Measurements from ENCODE around the gene MPRIP. TPM values are rescaled to one million over a fixed set of nuclear protein-coding genes. Genes with fewer than 3 reads are reported as not detected.

MPRIP gene
- total and polyA plus RNA-seq, 12 donors: 88.5 to 234 (median 175) TPM

DNA sequence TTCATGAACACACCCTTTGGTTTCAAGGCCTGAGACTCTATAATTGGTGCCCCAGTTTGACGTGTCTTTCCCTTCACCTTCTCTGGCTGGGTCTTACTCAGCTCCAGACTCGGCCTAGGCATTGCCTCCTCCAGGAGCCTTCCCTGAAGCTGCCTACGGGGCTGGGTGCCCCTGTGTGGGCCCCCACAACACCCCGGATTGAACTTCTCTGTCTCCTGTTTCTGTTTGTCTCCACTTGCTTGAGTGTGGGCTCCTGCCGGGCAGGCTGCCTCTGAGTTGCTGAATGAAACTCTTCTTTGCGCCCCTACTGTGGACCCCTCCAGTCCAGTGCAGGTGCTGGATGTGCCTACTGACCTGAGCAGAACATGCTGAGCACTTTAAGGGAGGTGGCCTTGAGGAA, 2.3 kb upstream of the MPRIP start:
- Histone ChIP-seq H3K9me3 (replicated peaks in 1 of 3) (no peaks in the 10 kb centered on the region), H3K27ac (no peak overlapping the region), H3K27me3 (no peaks in the 10 kb centered on the region), H3K36me3 (replicated peaks in 1 of 2) (no peaks in the 10 kb centered on the region), H3K4me1 (replicated peaks in 1 of 2) (peaks cover 25 to 27% of the 10 kb centered on the region in 2 donors), H3K4me3 (no peak overlapping the region)
- WGBS, 4 donors: 76 to 86% (median 82%) methylated on average over 6 of the region's 6 CpGs
- DNase-seq: no peak
- TF ChIP-seq, protein P1, sequence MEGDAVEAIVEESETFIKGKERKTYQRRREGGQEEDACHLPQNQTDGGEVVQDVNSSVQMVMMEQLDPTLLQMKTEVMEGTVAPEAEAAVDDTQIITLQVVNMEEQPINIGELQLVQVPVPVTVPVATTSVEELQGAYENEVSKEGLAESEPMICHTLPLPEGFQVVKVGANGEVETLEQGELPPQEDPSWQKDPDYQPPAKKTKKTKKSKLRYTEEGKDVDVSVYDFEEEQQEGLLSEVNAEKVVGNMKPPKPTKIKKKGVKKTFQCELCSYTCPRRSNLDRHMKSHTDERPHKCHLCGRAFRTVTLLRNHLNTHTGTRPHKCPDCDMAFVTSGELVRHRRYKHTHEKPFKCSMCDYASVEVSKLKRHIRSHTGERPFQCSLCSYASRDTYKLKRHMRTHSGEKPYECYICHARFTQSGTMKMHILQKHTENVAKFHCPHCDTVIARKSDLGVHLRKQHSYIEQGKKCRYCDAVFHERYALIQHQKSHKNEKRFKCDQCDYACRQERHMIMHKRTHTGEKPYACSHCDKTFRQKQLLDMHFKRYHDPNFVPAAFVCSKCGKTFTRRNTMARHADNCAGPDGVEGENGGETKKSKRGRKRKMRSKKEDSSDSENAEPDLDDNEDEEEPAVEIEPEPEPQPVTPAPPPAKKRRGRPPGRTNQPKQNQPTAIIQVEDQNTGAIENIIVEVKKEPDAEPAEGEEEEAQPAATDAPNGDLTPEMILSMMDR (IDR thresholded peaks at IDR 0.05): no peak
- no peak for TF ChIP-seq POLR2A (IDR thresholded peaks at IDR 0.05)
- intact Hi-C loops (cut with DNase I): no loop called here

DNA sequence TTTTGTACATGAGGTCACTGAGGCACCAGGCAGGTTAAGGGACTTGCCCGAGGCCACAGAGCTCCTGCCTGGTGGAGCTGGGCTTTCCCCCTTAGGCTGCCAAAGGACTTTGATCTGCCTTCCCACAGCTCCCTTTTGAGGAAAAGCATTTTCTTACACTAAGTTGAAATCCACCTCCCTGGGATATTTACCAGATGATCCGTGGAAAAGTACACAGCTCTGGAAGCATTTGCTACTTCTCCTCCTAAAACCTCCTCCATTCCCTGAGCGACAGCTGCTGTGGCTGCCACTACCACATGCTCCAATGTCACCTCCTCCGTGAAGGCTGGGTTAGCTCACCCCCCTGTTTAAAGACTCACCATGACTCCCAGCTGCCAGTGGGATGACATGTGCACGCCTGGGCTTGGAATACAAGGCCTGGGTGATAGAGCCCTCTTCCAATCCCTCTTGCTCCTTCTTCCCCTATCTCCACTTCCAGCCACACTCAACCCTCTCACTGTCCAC, 1.2 kb upstream of the MPRIP start:
- no peak overlapping the region for H3K4me3 ChIP-seq
- peaks cover 33 to 38% of the 10 kb centered on the region in 2 donors for H3K4me1 ChIP-seq (replicated peaks in 1 of 2)
- DNase-seq: peak in 6 of 7 donors; percentile 47 to 72 (median 54)
- 48 to 62% (median 50%) methylated on average over 5 of the region's 5 CpGs for WGBS, 4 donors
- TF ChIP-seq POLR2A (IDR thresholded peaks at IDR 0.05): no peak
- TF ChIP-seq, protein P1 (IDR thresholded peaks at IDR 0.05): no peak
- no peaks in the 10 kb centered on the region for H3K27me3 ChIP-seq
- H3K9me3 ChIP-seq (replicated peaks in 1 of 3): no peaks in the 10 kb centered on the region
- intact Hi-C loops (cut with DNase I): no loop called here
- peak overlapping the region in 3 of 5 donors; percentile 35 to 95 (median 37) for H3K27ac ChIP-seq
- no peaks in the 10 kb centered on the region for H3K36me3 ChIP-seq (replicated peaks in 1 of 2)

DNA sequence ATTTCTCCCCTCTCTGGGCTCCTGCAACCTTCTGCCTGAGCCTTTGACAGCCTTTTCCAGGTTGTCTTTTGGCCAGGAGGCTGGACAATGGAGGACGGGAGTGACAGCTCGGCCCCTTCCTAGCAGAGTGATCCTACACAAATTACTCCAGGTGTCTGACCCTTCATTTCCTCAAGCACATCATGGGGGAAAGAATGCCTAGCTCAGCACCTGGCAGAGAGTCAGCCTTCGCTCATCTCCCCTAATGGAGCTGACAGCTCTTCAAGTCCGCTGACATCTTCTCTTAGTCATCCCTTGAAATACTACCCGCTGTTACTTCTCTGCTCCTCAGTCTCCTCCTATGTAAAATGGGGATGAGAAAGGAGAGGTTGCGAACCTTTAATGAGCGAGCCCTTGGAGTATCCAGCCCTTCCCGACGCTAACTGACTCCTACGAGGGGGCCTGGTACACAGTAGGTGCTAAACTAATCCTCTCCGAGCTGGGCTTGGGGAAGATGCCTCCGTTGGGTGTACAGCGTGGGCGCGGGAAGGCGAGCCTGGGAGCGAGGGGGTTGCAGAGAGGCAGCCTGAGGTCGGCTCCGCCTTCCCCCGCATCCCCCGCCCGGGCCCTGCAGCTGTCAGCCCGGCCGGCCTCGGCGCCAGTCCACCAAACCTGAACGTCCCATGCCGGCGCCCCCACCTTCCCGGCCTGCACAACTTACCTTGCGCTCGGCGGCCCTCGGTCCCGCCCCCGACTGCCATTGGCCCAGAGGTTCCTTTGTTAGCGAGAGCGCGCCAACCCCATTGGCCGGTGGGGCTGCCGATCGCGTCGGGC, 480 bp upstream of the MPRIP start:
- WGBS, 4 donors: 5 to 28% (median 11%) methylated on average over 10 to 44 of the region's 44 CpGs
- Histone ChIP-seq H3K4me1 (replicated peaks in 1 of 2) (peaks cover 33 to 45% of the 10 kb centered on the region in 2 donors), H3K36me3 (replicated peaks in 1 of 2) (no peaks in the 10 kb centered on the region), H3K27me3 (no peaks in the 10 kb centered on the region), H3K27ac (peak overlapping the region in 3 of 5 donors; percentile 35 to 95 (median 37)), H3K4me3 (peak overlapping the region in 2 of 4 donors; percentile 29 to 49), H3K9me3 (replicated peaks in 1 of 3) (no peaks in the 10 kb centered on the region)
- peak; percentile 99 to 100 (median 99) for DNase-seq
- intact Hi-C loops (cut with DNase I): no loop called here
- TF ChIP-seq POLR2A (IDR thresholded peaks at IDR 0.05): peak in 1 of 2 donors; percentile 61
- TF ChIP-seq, protein P1 (IDR thresholded peaks at IDR 0.05): no peak

GRCh38 chr17:17042851-17043460, 699 bp downstream of the MPRIP start:
- Histone ChIP-seq H3K27me3 (no peaks in the 10 kb centered on the region), H3K36me3 (replicated peaks in 1 of 2) (no peaks in the 10 kb centered on the region), H3K4me3 (peak overlapping the region; percentile 32 to 93 (median 59)), H3K27ac (peak overlapping the region; percentile 61 to 95 (median 86)), H3K9me3 (replicated peaks in 1 of 3) (no peaks in the 10 kb centered on the region), H3K4me1 (replicated peaks in 1 of 2) (peaks cover 36 to 57% of the 10 kb centered on the region in 2 donors)
- TF ChIP-seq, protein P1 (IDR thresholded peaks at IDR 0.05): no peak
- peak in 1 of 2 donors; percentile 50 for TF ChIP-seq POLR2A (IDR thresholded peaks at IDR 0.05)
- 0 to 1% (median 0%) methylated on average over 21 to 37 of the region's 37 CpGs for WGBS, 4 donors
- intact Hi-C loops (cut with DNase I): no loop called here
- peak in 6 of 7 donors; percentile 36 to 67 (median 48) for DNase-seq
